Glomerular visceral epithelial cell (primary cell): ENCODE measurements around the gene ORM1.

Experiments
- DNase-seq: peaks from one replicate; pipeline ENCODE4 v3.0.0-alpha.2; 2016; ENCODE audit errors: extremely low spot score

The ORM1 gene

DNA sequence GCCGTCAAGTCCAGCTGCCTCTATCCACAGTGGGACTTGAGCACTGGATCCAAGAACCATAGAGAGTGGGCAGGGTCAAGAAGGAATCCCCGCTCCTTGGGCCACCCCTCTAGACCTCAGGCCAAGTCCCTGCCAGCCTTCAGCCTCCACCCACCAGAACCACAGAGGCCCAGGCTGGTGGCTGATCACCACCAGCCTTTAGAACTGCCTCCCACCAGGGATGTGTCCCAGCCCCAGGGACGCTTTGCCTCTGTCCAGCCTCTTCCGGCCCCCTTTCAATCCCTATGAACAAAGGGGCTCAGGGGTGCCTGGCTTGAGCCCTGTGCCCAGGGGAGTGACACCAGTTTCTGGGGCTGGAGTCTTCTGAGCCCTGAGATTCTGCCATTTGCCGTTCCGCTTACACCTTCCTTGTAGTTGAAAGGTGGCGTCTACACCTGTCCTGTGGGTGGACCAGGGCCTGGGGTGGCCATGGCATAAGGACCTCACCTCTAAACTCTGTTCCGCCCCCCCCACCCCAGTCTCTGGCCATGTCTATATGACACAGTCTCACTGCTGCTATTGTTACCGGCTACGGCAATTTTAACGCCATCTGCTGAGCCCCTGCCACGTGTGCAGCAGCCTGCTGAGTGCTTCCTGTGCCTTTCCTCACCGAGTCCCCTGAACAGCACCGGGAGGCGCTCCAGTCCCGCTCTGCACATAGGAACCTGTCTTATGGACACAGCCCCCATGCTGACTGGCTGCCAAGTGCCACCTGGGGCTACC, 35.7 kb upstream of the ORM1 start:
- no peak for DNase-seq

DNA sequence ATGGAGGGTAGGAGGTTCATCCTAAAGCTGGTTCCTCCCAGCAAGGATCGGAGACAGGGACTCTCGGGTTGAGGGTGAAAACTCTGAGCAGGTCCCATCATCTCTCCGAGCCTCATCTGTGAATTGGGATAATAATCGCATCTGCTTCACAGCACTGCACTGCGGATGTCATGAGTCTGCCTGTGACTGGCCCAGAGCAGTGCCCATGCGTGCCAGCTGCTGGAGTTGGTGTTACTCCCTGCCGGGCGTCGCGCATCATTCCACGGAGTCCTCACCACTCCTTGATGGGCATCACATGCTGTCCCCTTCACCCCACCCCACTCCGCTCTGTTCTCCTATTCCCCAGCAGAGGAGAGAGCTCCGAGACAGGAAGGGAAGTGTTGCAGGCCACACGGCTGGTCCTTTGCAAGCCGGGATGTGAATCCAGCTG, 35.1 kb upstream of the ORM1 start:
- DNase-seq = no peak

DNA sequence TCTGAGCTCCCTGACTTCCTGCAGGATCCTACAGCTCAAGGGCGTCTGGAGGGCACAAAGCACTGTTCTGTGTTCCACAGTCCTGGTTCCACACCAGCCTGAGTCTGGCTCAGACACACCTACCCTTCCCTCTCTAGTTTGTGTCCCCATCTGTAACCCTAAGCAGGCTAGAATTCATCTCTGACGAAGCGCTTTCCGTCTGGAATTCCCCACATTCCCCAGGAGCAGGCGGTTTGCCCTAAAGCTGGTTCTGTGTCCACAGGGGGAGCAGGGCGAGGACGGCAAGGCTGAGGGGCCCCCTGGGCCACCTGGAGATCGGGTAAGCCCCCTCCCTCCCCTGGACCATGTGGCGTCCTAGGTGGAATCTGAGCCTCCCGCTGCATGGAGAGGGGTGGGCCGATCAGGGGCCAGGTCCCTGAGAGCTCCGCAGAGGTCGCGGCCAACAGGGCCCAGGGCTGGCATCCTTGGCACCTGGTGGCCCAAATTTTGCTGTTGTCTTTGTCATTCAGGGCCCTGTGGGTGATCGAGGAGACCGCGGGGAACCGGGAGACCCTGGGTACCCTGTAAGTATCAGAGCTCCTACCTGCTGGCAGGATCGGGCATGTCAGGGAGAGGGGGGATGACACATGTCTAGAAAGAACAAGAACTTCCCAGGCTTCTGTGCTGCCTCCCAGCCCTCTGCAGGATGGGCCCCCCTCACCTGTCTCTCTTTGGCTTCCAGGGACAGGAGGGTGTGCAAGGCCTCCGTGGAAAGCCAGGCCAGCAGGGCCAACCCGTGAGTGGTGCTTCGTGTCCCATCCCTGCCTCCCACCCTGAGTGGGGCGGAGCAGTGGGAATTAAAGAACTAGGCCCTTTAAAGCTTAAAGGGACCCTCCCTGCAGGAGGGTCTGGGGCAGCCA, 34.5 kb upstream of the ORM1 start:
- peak; percentile 89 for DNase-seq

DNA sequence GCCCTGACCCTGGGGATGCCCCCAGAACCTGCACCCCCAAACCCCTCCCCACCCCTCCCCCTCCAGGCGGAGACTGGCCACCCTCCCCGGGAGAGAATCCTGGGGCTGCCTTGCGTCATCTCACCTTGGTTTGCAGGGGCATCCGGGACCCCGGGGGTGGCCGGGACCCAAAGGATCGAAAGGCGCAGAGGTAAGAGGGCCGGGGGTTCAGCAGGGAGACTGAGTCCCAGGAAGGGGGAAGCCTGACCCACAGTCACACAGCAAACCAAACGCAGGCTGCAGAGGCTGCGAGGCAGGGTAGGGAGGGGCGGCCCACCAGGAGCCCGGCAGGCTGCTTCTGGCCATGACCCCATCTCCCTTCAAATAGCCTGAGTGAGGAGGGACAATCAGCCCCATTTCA, 33.8 kb upstream of the ORM1 start:
- DNase-seq = no peak

DNA sequence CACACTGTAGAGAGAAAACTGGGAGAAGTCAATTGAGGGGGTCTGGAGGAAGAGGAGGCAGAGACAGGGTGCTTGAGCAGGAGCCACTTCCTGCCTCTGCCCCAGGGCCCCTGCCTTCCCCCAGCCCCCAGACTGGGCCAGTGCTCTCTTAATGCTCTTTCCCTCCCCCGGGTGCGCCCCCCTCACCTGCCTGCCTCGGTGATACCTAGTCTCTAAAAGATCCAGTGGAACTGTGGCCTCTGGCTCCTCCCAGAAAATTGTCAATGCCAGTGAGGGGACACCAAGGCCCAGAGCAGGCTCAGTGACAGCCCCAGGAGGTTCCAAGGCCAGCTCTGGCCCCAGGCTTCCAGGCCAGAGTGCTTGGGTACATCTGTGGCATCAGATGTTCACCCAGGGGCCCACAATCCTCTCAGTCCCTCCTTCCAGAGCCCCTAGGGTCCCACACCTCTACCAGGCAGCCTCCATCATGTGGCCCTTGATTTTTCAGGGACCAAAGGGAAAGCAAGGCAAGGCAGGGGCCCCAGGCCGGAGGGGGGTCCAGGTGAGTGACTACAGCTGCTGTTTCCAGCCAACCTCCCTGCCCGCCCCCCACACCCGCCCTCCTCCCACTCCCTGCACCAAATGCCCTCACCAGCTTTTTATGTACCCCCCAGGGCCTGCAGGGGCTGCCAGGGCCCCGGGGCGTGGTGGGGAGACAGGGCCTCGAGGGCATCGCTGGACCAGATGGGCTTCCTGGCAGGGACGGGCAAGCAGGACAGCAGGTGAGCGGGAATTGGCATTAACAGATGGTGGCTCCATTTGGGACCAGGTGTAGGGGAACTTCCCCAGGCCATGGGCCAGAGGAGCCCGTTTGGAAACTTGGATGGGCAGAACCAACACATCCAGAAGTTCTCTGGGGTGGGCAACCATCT, 33.1 kb upstream of the ORM1 start:
- no peak for DNase-seq

DNA sequence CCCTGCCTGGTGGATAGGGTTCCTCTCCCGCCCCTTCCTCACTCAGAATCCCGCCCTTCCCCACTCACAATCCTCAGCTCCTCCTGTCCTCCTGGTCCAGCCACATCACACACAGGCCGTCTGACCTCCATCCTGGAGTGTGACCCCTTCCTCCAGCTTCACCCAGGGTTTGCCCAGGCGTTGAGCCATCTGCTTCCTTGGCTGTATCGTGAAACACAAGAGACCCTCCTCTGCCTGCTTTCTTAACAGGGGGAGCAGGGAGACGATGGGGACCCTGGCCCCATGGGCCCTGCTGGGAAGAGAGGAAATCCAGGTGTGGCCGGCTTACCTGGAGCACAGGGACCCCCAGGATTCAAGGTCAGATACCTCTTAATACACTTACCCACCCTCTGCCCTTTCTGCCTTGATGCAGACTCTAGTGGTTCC, 32.3 kb upstream of the ORM1 start:
- DNase-seq = no peak

DNA sequence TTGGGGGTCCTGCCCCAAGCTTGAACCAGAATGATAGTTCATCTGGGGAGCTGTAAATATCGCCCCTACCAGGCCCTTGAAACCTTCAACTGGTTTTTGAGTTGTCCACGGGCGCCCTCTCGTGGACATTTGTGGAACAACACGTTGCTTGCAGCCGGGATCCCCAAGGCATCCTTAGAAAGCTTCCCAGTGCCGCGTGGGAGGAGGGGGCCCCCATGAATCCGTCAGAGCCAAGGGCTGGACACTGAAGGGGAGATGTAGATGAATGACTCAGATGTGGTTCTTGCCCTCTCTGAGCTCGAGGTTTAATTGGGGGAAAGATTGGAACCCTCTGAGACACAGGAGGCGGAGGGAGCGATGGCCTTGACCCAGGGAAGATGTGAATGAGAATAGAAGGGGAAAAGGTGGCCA, 31.8 kb upstream of the ORM1 start:
- peak; percentile 82 for DNase-seq

DNA sequence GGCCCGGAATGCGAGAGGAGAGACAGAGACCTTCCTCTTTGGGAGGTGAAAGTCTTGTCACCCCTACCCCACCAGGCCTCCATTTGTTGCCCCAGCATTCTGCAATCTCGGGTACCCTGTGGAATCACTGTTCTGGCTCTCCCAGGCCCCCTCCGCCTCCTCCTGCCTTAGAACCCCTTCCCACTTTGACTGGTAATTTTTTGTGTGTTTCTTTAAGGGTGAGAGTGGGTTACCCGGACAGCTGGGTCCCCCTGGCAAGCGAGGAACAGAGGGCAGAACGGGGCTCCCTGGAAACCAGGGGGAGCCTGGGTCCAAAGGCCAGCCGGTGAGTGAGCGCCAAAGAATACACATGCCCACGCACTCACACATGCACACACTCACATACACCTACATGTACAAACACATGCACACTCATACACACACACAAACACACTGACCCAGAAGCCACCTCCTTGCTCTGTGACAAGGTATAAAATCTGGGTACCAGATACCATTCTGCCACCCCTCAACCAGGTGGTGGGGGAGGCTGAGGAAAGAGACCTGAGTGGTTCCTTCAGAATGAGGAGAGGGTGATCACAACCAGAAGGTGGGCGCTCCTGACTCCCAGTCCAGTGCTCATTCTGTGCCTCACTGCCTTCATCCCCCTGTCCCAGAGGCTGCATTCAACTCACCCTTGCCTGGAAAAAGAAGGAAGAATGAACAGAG, 30.9 kb upstream of the ORM1 start:
- no peak for DNase-seq

DNA sequence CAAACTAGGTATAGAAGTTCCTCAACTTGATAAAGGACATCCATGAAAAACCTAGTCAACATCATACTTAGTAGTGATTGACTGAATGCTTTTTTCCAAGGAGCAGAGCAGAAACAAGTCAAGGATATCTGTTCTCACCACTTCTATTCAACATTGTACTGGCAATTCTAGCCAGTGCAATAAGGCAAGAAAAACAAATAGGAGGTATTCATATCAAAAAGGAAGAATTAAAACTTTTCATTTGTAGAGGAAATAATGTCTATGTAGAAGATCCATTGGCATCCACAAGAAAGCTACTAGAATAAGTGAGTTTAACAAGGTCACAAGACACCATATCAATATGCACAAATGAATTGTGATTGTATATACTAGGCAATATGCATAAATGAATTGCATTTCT, 28.2 kb upstream of the ORM1 start:
- no peak for DNase-seq

DNA sequence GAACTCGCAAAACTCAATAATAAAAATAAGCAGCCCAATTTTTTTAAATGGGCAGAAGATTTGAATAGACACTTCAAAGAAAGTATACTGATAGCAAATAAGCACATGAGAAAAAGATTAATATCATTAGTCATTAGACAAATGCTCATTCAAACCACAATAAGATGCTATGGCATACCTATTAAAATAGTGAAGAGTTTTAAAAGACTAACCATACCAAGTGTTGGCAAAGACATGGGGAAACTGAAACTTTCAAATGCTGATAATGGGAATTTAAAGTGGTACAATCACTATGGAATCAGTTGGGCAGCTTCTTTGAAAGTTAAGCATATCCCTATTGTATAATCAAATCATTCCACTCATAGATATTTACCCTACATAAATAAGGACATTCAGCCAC, 26.6 kb upstream of the ORM1 start:
- no peak for DNase-seq

DNA sequence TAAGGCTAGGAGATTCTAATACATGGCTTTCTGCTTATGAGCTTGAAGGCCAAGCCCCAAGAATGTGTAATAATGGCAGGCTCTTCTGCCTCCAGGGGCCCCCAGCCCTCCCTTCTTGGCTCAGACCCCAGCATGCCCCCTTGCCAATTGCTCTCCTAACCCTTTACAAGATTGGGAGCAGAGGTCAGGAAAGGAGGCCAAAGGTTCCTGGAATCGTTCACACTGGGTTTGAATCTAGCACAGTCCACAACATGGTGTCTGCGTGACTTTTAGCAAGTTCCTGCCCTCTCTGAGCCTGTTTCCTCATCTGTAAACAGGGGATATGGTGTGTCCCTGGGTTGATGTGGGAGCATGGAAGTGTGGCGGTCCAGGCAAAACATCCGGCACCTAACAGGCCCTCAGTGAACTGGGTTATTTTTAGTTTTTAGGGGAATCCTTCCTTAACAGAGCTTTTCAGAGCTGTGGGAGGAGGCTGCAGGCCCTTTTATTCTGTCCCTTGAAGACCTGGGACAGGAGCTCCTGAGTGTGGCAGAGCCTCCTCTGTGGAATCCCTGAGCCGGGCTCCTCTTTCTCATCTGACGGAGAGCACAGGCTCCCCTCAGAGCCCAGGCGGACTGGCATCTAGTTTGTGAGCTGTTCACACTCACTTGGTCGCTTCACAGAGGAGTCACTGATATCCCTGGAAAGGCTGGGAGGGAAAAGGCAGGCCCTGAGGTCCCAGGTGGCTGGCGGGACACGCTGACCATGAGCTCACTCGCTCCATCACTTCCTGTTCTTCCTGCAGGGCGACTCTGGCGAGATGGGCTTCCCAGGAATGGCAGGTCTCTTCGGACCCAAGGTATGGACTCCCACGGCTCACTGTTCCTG, 23.4 kb upstream of the ORM1 start:
- DNase-seq = no peak

DNA sequence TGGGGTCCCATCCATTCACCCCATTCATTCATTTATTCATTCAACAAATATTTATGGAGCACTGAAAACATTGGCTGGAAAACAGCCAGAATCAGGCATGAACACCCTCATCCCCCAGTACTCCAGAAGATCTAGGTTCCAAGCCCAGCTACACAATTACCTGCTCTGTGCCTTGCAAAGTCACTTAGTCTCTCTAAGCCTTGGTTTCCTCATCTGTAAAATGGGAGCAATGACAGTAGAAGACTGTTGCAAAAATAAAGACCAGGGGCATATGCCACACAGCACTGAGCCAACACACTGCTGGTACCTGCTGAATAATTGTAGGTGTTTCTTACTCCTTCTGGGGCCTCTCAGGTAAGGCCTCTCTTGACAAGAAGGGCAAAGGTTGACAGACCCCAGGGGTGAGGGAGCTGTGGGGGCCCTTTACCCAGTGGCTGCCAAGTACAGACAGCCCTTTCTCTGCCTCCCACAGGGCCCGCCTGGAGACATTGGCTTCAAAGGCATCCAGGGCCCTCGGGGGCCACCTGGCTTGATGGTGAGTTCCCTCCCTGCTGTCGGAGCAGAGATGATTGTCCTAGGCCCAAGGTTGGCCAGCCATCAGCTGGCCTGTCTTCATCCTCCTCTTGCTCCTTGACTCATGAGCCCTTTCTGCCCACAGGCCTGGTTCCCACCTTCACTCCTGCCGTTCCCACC, 22.6 kb upstream of the ORM1 start:
- DNase-seq = no peak

DNA sequence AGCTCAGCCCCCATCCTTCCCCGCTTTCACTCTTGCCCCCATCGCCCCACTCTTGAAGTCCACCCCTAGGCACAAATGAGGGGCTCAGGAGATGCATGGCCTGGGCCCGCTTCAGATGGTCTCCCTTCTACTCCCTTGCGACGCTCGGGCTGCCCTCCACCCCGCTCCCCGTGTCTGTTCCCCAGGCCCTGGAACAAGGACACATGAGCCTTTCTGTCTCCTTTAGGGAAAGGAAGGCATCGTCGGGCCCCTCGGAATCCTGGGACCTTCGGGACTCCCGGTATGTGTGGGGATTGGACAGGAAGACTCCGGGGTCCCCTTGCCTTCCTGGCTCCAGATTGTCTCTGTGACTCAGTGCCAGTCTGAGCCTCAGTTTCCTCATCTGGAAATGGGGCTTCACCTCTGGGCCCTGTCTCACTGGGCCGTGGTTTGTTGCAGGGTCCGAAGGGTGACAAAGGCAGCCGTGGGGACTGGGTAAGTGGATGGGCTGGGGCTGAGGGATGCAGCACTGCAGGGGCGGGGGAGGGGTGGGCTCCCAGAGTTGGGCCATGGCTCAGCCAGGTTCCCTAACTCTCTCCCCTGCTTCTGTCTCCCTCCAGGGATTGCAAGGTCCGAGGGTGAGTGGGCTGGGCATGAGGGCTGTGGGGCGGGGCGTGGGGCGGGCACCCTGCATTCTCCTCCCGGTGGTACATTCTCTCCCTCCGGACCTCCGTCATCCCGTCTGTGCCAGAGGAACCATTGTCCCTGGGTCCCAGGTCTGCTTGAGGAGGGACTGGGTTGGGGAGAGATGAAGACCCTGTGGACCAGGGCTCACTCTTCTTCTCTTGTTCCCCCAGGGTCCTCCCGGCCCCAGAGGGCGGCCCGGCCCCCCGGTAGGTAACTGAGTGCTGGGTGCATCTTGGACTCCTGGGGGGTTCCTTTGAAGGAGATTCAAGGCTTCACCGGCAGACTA, 21.8 kb upstream of the ORM1 start:
- DNase-seq = no peak

DNA sequence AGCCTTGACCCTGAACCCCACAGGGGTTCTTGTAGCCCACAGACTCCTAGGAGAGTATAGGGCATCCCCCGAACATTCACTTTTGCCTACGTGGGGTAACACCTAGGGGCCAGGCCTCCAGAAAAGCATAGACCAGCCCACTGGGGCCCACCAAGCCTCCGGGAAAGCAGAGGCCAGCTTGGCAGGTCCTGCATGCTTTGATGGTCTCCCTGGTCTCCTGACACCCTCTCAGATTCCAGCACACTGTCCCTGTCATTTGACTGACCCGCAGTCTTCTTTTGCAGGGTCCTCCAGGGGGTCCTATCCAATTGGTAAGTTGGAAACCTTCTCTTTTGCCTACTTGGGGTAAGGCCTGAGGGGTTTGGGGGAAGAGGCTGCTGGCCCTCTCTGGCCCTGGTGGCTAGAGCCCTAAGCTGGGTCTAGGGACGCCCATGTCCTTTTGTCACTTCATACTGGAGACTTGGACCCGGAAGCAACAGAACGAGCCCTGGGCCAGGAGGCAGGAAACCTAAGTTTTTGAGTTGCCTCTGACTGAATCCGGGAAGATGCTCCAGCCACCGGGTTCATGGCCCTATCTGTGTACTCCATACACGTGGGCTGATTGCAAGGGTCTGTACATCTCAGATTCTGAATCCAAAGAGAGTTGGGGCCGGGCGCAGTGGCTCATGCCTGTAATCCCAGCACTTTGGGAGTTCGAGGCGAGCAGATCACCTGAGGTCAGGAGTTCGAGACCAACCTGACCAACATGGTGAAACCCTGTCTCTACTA, 20.9 kb upstream of the ORM1 start:
- no peak for DNase-seq

DNA sequence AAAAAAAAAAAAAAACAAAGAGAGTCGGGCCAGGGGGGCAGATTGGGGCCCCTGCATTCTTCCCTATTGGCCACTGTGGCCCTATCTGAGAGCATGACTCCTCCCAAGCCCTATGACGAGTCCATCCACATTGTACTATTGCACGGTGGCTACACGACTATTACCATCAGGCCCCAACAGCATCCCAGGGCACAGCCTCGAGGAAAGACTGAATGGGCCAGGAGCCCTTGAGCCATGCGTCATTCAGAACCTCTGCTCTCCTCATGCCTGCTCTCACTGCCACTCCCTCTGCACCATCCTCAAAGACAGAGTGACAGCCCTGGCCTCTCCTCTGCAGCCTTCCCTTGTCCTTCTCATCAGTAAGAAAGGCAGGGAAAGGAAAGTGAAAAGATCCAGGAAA, 20.2 kb upstream of the ORM1 start:
- no peak for DNase-seq

DNA sequence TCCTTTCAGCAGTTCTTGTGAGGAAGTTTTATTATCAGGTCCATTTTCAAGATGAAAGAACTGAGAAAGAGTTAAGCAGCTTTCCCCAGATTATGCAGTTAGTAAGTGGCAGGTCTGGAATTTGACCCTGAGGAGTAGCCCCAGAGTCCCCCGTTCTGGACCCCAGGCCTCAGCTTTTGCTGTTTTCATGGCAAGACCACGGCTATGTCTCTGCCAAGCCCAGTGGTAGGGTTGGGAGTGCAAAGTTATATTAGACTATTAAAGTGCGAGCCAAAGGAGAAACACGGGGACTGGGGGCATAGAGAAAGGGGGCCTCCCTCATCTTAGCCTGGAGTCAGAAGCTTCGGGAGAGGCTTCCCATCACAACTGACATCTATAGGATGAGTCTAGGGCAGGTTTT, 19.3 kb upstream of the ORM1 start:
- no peak for DNase-seq

DNA sequence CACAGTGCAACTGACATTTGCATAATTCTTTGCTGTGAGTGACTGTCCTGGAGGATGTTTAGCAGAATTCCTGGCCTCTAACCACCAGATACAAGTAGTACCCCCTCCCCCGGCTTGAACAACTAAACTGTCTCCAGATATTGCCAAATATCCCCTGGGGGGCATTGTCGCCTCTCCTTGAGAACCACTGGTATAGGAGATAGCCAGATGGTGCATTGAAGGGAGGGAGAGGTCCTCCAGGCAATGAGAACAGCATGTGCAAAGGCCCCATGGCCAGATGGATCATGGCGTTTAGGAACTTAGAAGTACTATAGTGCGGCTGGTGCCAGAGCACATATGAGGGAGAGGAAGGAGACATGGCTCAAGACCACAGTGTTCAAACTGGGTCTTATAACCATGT, 18.9 kb upstream of the ORM1 start:
- DNase-seq = no peak
